Measurements from ENCODE around the gene NTF3.

- TF ChIP-seq CTCF (optimal IDR thresholded peaks at IDR 0.05 in 1 of 3, IDR thresholded peaks at IDR 0.05 in 1 of 3, conservative IDR thresholded peaks at IDR 0.05 in 1 of 3; ENCODE audit: extremely low read depth in 1 of 3, insufficient read depth in 2 of 3, low read length in 3 of 3) (no peak), EZH2 (IDR thresholded peaks at IDR 0.05; ENCODE audit: low read length) (no peak)
These were observed 47.9 kb downstream of the NTF3 start for GRCh38 chr12:5479761-5480160.
